Spleen (tissue), 7 donors: ENCODE data around the gene ARHGEF39.

ENCODE experiments used
- POLR2A ChIP-seq, 3 donors: fragments of 450-650 bp; IDR thresholded peaks; one replicate each; pipeline ENCODE4 v1.5.1; 2017; ENCODE audit warnings: antibody characterized with exemption in 3 of 3, mild to moderate bottlenecking in 1 of 3
- POLR2AphosphoS5 ChIP-seq, 3 donors: sonication (generic); formaldehyde crosslinking; IDR thresholded peaks; one replicate each; pipeline ENCODE4 v1.5.1; 2017; ENCODE audit warnings: antibody characterized with exemption in 3 of 3
- TF ChIP-seq, protein P1 (sequence below), 11 experiments: fragments of 200-600 bp in 7 of 11; fragments of 450-650 bp in 4 of 11; sonication (generic) in 4 of 11; IDR thresholded peaks in 8 of 11; conservative IDR thresholded peaks in 3 of 11; 1 replicate in 7 of 11; 2 replicates in 4 of 11; pipeline versions ENCODE4 v1.4.0 to v1.8.0; 2016 to 2021; ENCODE audit warnings: antibody characterized with exemption in 11 of 11, inconsistent platforms in 4 of 11, mild to moderate bottlenecking in 1 of 11
- donor health status: DM: no; HTN: no; CAD: no; lungs with moderate emphysema.
- donor health status: DM: no; HTN: no; CAD: no.
- donor health status: DM: no; HTN: no; CAD: no.

DNA sequence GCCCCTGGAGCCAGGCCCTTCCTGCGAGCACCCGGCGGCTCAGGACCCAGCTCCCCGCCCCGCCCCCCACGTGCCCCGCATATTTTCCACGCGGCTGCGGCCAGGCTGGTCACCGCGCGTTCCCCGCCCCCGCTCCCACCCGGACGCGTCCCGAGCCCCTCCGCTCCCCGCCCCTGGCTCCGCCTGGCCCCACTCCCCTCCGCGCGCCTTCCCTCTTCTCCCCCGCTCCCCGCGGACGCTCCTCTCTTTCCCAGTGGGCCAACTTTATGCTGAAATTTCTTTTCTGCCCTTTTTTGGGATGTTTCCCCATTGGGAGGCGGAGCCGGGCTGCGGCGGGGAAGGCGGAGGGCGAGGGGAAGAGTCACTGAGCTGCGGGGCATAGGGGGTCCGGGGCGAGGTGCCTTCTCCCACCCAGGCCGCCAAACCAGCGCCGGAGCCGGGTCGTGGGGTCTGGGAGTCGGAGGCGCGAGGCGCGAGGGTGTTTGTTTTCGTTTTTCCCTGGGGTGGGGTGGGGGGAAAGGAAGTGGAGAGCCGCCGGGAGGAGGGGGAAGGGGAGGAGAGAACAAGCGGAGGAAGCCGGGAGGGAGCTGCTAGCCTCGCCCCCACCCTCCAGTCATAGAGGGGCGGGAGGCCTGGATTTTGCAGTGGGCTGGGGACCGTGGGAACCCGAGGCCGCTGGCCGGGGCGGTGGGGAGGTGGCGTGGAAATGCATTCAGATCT is 25.8 kb upstream of the ARHGEF39 start:
- TF ChIP-seq POLR2A (IDR thresholded peaks at IDR 0.05) (no peak), POLR2AphosphoS5 (IDR thresholded peaks at IDR 0.05) (peak; percentile 52 to 81 (median 77))
- TF ChIP-seq, protein P1, sequence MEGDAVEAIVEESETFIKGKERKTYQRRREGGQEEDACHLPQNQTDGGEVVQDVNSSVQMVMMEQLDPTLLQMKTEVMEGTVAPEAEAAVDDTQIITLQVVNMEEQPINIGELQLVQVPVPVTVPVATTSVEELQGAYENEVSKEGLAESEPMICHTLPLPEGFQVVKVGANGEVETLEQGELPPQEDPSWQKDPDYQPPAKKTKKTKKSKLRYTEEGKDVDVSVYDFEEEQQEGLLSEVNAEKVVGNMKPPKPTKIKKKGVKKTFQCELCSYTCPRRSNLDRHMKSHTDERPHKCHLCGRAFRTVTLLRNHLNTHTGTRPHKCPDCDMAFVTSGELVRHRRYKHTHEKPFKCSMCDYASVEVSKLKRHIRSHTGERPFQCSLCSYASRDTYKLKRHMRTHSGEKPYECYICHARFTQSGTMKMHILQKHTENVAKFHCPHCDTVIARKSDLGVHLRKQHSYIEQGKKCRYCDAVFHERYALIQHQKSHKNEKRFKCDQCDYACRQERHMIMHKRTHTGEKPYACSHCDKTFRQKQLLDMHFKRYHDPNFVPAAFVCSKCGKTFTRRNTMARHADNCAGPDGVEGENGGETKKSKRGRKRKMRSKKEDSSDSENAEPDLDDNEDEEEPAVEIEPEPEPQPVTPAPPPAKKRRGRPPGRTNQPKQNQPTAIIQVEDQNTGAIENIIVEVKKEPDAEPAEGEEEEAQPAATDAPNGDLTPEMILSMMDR (IDR thresholded peaks at IDR 0.05 in 8 of 11, conservative IDR thresholded peaks at IDR 0.05 in 3 of 11) = no peak
